Hepatocyte (in vitro differentiated cells): ENCODE results near the gene ARID3A.

Source experiments
- EZH2 ChIP-seq: fragments of 200-600 bp; sonication (generic); IDR thresholded peaks from 2 replicates; pipeline ENCODE4 v1.6.1; 2016; ENCODE audit warnings: antibody characterized with exemption, mild to moderate bottlenecking, borderline replicate concordance
- EZH2phosphoT487 ChIP-seq: fragments of 200-600 bp; sonication (generic); IDR thresholded peaks from one replicate; pipeline ENCODE4 v1.6.1; 2018; ENCODE audit warnings: antibody characterized with exemption, mild to moderate bottlenecking, low read depth, moderate library complexity; ENCODE audit not compliant: unreplicated experiment, severe bottlenecking
- TF ChIP-seq, protein P1 (sequence below): fragments of 200-600 bp; sonication (generic); IDR thresholded peaks from 2 replicates; pipeline ENCODE4 v1.5.1; 2016; ENCODE audit warnings: antibody characterized with exemption, mild to moderate bottlenecking; ENCODE audit not compliant: poor library complexity

DNA sequence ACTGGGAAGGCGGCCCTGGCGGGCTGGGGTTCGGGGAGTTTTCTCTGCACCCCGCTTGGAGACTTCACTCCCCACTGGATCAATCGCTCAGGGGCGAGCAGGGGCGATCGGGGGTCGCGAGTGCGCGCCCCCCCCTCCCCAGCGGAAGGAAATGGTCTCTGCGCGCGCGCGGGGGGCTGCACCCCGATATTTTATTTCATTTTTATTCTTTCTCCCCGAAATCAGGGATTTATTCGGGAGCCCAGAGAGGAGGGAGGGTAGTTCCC lies 421 bp downstream of the ARID3A start:
- no peak for TF ChIP-seq EZH2
- no peak for TF ChIP-seq EZH2phosphoT487
- TF ChIP-seq, protein P1, sequence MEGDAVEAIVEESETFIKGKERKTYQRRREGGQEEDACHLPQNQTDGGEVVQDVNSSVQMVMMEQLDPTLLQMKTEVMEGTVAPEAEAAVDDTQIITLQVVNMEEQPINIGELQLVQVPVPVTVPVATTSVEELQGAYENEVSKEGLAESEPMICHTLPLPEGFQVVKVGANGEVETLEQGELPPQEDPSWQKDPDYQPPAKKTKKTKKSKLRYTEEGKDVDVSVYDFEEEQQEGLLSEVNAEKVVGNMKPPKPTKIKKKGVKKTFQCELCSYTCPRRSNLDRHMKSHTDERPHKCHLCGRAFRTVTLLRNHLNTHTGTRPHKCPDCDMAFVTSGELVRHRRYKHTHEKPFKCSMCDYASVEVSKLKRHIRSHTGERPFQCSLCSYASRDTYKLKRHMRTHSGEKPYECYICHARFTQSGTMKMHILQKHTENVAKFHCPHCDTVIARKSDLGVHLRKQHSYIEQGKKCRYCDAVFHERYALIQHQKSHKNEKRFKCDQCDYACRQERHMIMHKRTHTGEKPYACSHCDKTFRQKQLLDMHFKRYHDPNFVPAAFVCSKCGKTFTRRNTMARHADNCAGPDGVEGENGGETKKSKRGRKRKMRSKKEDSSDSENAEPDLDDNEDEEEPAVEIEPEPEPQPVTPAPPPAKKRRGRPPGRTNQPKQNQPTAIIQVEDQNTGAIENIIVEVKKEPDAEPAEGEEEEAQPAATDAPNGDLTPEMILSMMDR: no peak
